OCI-LY1 (cell line): ENCODE results near the gene ATP2C1.

Source experiments
- EZH2 ChIP-seq: fragments of 200-600 bp; sonication (generic), shearing (Covaris generic); IDR thresholded peaks from 2 replicates; pipeline ENCODE4 v1.8.0; 2017; ENCODE audit warnings: borderline replicate concordance, mixed run types, mild to moderate bottlenecking, antibody characterized with exemption, low read length, moderate library complexity, mixed read lengths
- TF ChIP-seq, protein P1 (sequence below): fragments of 200-600 bp; sonication (generic), shearing (Covaris generic); IDR thresholded peaks from 2 replicates; pipeline ENCODE4 v1.5.1; 2017; ENCODE audit warnings: mild to moderate bottlenecking, antibody characterized with exemption, low read length, moderate library complexity, mixed read lengths

GRCh38 chr3:130976706-130977105 is 82.8 kb downstream of the ATP2C1 start:
- TF ChIP-seq, protein P1, sequence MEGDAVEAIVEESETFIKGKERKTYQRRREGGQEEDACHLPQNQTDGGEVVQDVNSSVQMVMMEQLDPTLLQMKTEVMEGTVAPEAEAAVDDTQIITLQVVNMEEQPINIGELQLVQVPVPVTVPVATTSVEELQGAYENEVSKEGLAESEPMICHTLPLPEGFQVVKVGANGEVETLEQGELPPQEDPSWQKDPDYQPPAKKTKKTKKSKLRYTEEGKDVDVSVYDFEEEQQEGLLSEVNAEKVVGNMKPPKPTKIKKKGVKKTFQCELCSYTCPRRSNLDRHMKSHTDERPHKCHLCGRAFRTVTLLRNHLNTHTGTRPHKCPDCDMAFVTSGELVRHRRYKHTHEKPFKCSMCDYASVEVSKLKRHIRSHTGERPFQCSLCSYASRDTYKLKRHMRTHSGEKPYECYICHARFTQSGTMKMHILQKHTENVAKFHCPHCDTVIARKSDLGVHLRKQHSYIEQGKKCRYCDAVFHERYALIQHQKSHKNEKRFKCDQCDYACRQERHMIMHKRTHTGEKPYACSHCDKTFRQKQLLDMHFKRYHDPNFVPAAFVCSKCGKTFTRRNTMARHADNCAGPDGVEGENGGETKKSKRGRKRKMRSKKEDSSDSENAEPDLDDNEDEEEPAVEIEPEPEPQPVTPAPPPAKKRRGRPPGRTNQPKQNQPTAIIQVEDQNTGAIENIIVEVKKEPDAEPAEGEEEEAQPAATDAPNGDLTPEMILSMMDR = no peak
- TF ChIP-seq EZH2 = no peak
